ENCODE data around the gene DOCK4.

DNA sequence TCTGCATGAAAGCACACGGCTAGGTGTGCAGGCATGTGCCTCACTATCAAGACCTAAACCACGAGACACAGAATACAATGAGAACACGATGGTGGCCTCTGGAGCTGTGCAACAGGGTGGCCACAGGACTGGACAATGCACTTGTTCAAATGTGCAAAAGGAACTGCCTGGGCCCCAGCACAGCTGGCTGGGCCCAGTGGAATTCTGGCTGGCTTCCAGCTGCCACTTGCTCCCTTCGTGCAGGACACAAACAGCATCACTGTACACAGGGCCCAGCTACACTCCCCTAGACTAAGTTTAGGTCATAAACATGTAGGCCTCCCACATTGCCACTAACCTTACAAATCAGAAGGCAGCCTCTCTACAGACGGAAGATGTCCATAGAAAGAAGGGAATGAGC, 23.4 kb downstream of the DOCK4 start:
- TF ChIP-seq, protein P1, sequence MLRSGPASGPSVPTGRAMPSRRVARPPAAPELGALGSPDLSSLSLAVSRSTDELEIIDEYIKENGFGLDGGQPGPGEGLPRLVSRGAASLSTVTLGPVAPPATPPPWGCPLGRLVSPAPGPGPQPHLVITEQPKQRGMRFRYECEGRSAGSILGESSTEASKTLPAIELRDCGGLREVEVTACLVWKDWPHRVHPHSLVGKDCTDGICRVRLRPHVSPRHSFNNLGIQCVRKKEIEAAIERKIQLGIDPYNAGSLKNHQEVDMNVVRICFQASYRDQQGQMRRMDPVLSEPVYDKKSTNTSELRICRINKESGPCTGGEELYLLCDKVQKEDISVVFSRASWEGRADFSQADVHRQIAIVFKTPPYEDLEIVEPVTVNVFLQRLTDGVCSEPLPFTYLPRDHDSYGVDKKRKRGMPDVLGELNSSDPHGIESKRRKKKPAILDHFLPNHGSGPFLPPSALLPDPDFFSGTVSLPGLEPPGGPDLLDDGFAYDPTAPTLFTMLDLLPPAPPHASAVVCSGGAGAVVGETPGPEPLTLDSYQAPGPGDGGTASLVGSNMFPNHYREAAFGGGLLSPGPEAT (IDR thresholded peaks at IDR 0.05; ENCODE audit: low read depth) = no peak
- no peak for TF ChIP-seq BHLHE40 (IDR thresholded peaks at IDR 0.05; ENCODE audit: borderline replicate concordance in 1 of 2, low read depth in 2 of 2, low read length in 1 of 2)
